ENCODE data around the gene MLN.

GRCh38 chr6:33853026-33853425 is 49.2 kb upstream of the MLN start:
- TF ChIP-seq POLR2A (IDR thresholded peaks at IDR 0.05): no peak
- no peak for TF ChIP-seq CTCF (IDR thresholded peaks at IDR 0.05)

Measured in thyroid gland (tissue), 4 donors.